GM10266 (cell line): ENCODE data around the gene CPED1.

Source experiments
- DNase-seq: peaks from one replicate; pipeline ENCODE4 v3.0.0; 2012; ENCODE audit errors: extremely low spot score
- CTCF ChIP-seq: IDR thresholded peaks from 2 replicates; pipeline ENCODE4 v1.5.1; 2012; ENCODE audit warnings: mild to moderate bottlenecking, low read depth; ENCODE audit not compliant: control insufficient read depth, insufficient read depth; ENCODE audit errors: missing control alignments

CPED1 gene

DNA sequence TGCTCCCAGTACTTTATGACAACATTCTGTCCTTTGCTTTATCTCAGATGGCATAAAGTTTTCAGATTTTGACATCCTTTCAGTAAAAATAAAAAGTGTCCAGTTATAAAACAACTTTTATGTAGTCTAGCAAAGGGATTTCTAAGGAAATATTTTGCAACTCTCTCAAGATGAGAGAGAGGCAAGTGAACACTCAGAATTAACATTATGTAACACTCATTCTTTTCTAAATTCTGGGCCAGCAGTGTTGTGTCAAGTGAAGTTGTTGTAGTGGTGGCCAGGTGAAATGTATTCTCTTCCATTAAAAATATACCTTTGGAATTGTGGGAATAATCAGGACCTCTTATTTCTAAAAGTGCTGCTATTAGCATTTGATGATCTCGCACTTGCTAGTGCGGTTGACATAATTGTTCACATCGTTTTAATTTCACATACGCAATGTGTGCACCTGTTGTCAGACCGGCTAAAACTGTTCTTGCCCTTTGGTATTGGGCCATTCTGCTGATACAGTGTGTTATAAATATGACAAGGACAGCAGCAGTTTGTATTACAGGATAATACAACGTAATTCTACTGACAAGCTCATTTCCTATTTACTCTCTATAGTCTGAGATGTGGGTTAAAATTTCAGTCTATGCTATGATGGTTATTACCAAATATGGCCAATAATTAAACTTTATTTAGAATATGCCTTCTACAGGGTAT, 23.8 kb downstream of the CPED1 start:
- DNase-seq: no peak
- TF ChIP-seq CTCF: no peak

DNA sequence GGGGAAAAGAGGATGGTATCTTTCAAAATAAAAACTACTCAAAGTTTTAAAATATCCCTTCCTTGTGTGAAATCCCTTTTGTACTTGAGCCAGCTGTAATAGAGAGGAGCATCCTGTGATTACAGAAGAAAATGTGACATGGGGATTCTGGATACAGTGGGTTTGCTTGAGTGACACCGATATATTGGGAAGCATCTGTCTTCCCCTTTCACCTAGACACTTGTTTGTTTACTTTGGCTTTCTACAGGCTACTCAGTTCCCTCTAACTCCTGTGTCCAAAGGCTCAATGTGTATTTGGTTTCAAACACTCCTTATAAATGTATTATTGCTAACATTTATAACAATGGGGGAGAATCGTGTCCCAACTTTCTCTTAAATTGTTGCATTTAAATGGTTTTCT, 24.4 kb downstream of the CPED1 start:
- DNase-seq: no peak
- TF ChIP-seq CTCF: no peak

- no peak for TF ChIP-seq CTCF
- no peak for DNase-seq
Measured at GRCh38 chr7:121015560-121015959, 27.0 kb downstream of the CPED1 start.

- no peak for TF ChIP-seq CTCF
- DNase-seq: no peak
Measured at GRCh38 chr7:121016966-121017365, 28.5 kb downstream of the CPED1 start.

GRCh38 chr7:121017586-121017985, 29.1 kb downstream of the CPED1 start:
- DNase-seq: no peak

DNA sequence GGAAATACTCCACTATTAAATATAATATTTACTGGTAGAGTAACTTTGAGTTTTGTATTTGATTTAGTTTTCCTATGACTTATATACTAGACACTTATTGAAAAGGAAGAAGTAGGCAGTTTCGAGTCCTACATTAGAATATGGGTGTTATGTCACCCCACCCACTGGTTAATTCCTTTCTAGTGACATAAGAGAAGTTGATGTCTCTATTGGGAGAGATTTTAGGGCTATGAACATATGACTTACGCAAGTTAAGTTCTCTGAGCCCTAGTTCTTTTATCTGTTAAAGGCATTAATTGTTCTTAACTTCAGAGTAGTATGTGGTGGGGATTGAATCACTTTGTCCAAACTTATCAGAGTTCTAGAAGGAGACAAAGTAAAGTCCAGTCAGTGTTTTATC, 30.5 kb downstream of the CPED1 start:
- DNase-seq: no peak
- no peak for TF ChIP-seq CTCF

More at GRCh38 chr7:121017586-121017985, 29.1 kb downstream of the CPED1 start:
- TF ChIP-seq CTCF: no peak

- DNase-seq: no peak
Measured at GRCh38 chr7:121020249-121020988, 31.9 kb downstream of the CPED1 start.

More at GRCh38 chr7:121020249-121020988, 31.9 kb downstream of the CPED1 start:
- TF ChIP-seq CTCF: no peak
